ENCODE data around the gene SAE1.

GRCh38 chr19:47240996-47241918 lies 110.6 kb downstream of the SAE1 start:
- no peak for TF ChIP-seq CTCF (IDR thresholded peaks at IDR 0.05)
- TF ChIP-seq POLR2AphosphoS5 (IDR thresholded peaks at IDR 0.05) = no peak

Measured in breast epithelium (tissue), 3 donors.